Measurements from ENCODE around the gene MYBPC1.
"Not testable (repeated sequence)": the region's sequence is repeated elsewhere in the genome, so short reads cannot be mapped to it uniquely, and the experiment has no call there.

Gene MYBPC1

GRCh38 chr12:101594700-101595099, at the start of gene MYBPC1:
TSS of gene MYBPC1 (plus strand) at chr12:101594971. CDS start at chr12:101595071, 100 bp downstream.
- no peak for DNase-seq

- no peak for DNase-seq
Measured at GRCh38 chr12:101551362-101552114, 43.2 kb upstream of the MYBPC1 start.

- DNase-seq: peak; percentile 46
Measured at GRCh38 chr12:101552277-101552676, 42.5 kb upstream of the MYBPC1 start.

GRCh38 chr12:101557094-101557493, 37.7 kb upstream of the MYBPC1 start:
- no peak for DNase-seq

- not testable (repeated sequence) for DNase-seq
Measured at GRCh38 chr12:101558726-101559125, 36.0 kb upstream of the MYBPC1 start.

DNA sequence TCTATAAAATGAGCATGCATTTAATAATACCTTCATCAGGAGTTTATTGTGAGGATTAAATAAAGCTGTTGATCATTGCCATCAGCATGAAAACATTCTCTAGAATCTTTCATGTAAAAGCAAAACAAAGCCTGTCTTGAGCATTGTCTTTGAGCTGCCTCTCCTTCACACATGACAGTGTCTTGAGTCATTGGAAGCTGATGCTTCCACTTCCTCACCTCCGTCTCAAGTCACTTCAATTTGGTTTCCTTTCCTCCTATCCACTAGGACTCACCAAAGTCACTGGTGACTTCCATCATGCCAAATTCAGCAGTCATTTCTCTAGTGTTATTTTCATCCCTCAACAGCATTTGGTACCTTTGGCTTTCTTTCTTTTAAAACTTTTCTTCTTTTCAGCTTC, 31.6 kb upstream of the MYBPC1 start:
- no peak for DNase-seq

- DNase-seq: no peak
Measured at GRCh38 chr12:101564912-101565311, 29.9 kb upstream of the MYBPC1 start.

GRCh38 chr12:101566318-101566717, 28.5 kb upstream of the MYBPC1 start:
- DNase-seq: no peak

- DNase-seq: no peak
Measured at GRCh38 chr12:101567918-101568317, 26.9 kb upstream of the MYBPC1 start.

- no peak for DNase-seq
Measured at GRCh38 chr12:101570047-101570446, 24.7 kb upstream of the MYBPC1 start.

GRCh38 chr12:101571105-101571504, 23.7 kb upstream of the MYBPC1 start:
- DNase-seq: no peak

DNA sequence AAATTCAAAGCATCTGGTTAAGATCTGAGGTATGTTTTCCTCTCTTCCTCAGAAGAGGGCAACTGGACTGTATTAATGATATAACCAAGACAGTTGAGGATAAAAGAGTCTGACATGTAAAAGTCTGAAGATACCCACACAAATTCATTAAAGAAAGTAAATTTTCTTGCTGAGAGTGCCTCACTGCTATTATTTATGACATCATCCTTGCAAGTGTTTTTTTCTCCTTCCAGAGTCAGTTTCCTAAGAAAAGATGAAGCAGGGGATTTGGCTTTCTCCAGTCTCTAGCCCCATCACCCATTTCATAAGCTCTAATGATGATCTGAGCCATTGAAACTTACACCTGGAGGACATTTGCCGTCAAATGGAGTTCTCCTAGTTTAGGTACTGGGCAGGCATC, 21.0 kb upstream of the MYBPC1 start:
- DNase-seq: no peak

- no peak for DNase-seq
Measured at GRCh38 chr12:101578417-101578816, 16.4 kb upstream of the MYBPC1 start.

- no peak for DNase-seq
Measured at GRCh38 chr12:101581190-101581589, 13.6 kb upstream of the MYBPC1 start.

- DNase-seq: no peak
Measured at GRCh38 chr12:101582937-101583336, 11.8 kb upstream of the MYBPC1 start.

DNA sequence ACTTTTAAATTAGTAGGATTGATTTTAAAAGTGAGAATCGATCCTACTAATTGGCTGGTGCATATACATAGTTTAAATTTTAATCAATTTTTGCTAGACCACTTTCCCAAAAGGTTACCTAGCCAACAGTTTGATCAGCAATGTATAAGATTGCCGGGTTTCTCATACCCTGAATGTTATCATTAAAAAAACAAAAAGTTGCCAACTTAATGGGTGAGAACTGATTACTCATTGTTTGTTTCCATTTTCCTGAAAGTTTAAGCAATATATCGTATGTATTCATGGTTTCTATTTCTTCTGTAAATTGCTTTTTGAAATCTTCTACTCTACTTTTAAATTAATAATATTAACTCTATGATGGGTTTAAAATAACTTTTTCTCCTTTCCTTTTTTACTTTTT, 4.4 kb upstream of the MYBPC1 start:
- no peak for DNase-seq

DNA sequence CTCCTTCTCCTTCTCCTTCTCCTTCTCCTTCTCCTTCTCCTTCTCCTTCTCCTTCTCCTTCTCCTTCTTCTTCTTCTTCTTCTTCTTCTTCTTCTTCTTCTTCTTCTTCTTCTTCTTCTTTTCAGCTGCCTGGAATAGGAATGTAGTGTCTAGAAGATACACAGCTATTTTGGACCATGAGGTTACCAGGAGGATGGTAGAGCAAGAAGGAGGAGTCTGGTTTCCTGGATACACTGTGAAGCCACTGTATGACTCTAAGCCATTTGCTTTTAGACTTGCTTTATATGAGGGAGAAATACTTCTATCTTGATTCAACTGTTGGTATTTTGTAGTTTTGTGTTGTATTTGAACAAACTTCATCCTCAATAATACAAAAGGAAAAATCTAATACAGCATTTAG, 3.0 kb upstream of the MYBPC1 start:
- no peak for DNase-seq

DNA sequence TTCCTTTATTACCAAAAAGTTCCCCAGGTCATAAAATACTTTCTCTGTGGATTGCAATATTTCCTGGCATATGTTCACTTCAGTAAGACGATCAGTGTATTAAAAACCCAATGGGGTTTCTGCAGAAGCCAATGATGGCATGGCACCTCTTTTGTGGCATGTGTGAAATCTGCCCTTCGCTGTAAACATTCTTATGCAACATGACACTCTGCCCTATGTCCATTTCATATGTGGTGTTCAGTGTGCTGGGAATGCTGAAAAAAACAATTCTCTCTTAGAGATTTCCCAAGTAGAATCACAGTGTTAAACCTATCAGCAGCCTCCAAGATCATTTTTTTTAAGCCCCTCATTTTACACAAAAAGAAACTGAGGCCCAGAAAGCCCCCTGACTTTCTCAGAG, 2.3 kb upstream of the MYBPC1 start:
- no peak for DNase-seq

DNA sequence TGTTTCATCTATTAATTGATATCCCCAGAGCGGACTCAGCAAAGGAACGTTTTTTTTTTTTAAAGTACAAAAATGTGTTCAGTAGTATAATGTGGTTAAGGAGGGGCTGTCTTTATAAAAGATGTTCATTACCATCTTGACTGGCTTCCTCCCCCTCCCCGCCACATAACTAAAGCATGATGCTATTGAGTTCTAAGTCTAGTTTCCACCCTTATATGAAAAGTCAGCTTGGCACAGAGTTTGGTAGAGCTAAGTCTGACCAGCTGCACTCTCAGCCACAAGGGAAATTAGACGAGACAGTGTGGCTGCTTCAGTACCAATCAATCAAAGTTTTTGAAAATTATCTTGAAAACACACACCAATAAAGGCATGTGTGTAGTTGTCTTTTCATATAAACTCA, 1.9 kb upstream of the MYBPC1 start:
- DNase-seq: no peak

DNA sequence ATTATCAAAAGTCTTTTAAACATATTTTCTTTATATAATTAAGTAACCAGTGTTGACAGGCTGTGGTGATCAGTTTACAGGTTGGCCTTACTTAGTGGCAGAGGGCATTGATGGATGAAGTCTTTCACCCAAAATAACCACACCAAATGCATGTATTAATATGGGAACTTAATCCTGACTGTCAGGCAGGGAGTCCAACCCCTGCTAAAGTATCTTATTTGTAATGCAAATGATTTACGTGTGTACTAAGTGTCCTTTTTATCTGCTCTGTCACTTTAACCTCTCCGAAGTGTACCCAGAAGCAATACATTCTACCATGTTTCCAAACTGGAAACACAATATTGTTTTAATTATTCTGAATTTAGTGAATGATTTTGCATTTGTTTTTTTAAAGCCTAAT, 1.4 kb downstream of the MYBPC1 start:
- no peak for DNase-seq

DNA sequence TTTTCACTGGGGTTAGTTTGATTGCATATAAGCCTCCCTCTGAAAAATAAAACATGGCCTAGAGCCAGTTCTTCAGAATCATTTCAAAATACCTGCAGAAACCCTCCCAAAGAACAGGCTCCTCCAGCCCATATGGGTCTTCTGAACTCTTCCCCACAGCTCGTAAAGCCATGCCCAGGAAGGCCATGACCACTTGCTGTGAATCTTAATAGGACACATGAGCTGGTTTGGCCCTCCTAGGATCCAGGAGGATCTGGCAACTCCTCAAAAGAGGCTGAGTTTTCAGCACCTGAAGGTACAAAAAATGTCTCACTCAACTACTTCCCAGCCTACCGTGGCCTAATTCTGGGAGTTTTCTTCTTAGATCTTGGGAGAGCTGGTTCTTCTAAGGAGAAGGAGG, 2.4 kb downstream of the MYBPC1 start:
- DNase-seq: no peak

DNA sequence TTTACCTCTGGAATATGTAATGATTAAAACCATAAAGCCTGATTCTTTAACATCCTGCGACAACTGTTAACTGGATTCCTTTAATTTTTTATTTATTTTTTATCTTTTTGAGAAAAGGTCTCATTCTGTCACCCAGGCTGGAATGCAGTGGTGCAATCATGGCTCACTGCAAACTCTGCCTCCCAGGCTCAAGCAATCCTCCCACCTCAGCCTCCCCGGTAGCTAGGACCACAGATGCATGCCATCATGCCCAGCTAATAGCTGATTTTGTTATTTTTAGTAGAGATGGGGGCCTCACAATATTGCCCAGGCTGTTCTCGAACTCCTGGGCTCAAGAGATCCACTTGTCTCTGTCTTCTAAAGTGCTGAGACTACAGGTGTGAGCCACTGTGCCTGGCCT, 3.7 kb downstream of the MYBPC1 start:
- DNase-seq: no peak

DNA sequence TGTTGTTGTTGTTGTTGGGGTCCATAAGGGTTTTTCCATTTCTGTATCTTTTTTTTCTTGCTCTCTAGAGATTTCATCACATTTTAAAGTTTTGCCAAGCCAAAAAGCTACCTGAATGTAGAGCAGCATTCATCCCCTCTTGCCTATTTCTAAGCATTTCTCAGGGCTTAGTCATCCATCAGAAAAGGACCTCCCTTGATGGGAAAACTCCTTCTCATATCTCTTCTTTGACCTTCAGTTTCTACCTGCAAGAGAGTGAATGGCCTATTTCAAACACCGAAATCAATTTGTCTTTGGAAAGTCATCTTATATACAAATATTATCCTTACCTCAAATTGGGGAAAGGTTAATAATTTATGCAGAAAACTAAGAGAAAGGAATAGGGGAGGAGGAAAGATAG, 4.5 kb downstream of the MYBPC1 start:
- no peak for DNase-seq

GRCh38 chr12:101599771-101600484, 5.2 kb downstream of the MYBPC1 start:
- no peak for DNase-seq

DNA sequence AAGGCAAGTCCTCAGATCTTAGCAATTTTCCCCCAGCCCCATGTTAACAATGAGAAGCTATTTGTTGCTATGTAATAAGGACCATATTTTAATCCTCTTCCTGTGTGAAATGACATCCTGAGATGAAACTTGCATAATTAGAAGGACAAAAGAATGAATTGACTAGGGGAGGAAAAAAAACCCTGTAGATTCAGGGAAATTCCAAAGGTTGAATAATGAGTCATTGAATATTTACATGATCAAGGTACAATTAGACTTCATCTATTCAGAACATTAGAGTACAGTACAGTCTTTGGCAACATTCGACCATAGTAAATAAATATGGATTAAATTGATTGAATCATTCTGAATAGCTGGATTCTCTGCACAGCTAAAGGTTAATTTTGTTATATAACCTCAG, 9.4 kb downstream of the MYBPC1 start:
- DNase-seq: no peak

Data from NCI-H2171 (cell line).